Measurements from ENCODE around the gene B9D1. TPM values are rescaled to one million over a fixed set of nuclear protein-coding genes. Genes with fewer than 3 reads are reported as not detected.

The B9D1 gene, protein sequence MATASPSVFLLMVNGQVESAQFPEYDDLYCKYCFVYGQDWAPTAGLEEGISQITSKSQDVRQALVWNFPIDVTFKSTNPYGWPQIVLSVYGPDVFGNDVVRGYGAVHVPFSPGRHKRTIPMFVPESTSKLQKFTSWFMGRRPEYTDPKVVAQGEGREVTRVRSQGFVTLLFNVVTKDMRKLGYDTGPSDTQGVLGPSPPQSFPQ
- total RNA-seq: 12.4 and 28.0 TPM in 2 replicates

DNA sequence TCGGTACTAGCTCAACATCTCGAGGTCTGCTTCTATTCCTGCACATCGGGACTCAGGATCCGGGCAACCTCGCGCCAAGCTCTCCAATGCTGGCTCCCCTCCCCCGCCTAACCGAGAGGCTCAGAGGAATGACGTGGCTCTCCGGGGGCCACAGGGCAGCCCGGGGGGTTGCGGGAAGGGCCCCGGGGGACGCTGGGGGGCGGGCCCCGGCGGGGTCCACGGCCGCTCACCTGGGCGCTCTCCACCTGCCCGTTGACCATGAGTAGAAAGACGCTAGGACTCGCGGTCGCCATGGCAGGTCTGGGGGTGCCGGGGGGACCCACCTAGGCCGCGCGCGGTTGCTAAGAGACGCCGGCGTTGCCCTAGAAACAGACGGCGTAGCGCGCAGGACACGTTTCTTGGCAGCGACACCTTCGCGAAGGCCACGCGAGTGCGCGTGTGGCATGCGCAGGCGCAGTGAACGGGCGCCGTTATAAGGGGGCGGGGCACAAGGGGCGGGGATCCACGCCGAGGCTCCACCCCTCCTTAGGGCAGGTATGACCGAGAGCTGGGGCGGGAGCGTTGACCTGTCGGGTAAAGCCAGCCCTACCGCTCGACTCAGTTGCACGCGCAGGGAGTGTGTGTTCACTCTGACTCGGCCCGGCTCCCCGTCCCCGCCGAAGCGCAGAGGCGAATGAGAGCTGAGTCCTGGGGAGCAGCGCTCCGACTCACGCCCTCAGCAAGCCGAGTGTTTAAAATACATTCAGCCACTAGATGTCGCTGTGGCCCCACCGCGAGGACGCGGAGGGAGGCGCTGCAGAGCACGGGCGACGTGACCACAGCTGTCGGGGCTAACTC, at the start of gene B9D1:
TSS of gene B9D1 (minus strand) at position 447 of the 837 bp plus-strand sequence. CDS start at position 293, 154 bp downstream.
- peak within 1 kb of the TSS; percentile 76 for H3K4me3 ChIP-seq (ENCODE audit: low read depth, low read length)
- peaks cover 4% of the 10 kb centered on the region for H3K36me3 ChIP-seq (ENCODE audit: control insufficient read depth, insufficient read depth, low read length)
- H3K27me3 ChIP-seq (ENCODE audit: control insufficient read depth, insufficient read depth, low read length): no peaks in the 10 kb centered on the region
- TF ChIP-seq, protein P1, sequence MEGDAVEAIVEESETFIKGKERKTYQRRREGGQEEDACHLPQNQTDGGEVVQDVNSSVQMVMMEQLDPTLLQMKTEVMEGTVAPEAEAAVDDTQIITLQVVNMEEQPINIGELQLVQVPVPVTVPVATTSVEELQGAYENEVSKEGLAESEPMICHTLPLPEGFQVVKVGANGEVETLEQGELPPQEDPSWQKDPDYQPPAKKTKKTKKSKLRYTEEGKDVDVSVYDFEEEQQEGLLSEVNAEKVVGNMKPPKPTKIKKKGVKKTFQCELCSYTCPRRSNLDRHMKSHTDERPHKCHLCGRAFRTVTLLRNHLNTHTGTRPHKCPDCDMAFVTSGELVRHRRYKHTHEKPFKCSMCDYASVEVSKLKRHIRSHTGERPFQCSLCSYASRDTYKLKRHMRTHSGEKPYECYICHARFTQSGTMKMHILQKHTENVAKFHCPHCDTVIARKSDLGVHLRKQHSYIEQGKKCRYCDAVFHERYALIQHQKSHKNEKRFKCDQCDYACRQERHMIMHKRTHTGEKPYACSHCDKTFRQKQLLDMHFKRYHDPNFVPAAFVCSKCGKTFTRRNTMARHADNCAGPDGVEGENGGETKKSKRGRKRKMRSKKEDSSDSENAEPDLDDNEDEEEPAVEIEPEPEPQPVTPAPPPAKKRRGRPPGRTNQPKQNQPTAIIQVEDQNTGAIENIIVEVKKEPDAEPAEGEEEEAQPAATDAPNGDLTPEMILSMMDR (IDR thresholded peaks at IDR 0.05; ENCODE audit: insufficient read depth, low read length, severe bottlenecking): peak; percentile 97
- no peak for FAIRE-seq
- DNase-seq (ENCODE audit: low read depth): peak; percentile 72

DNA sequence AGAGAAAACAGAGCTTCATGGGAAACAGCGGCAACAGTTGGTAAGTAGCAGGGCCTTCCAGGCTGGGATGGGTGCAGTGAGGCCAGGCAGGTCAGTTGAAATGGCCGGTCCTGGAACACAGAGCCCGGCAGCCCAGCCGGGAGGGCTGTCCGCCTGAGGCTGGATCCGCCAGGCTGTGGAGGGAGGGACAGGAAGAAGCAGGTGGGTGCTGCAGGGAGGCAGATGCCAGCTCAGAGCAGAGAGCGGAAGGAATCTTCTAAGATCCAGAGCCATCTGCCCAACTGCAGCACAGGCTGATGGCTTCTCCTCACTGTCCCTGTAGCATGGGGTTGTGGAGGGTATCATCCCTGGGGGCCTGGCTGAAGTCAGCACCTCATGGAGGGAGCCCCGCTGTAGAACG, 49.1 kb upstream of the B9D1 start:
- FAIRE-seq: no peak
- no peak overlapping the region for H3K4me3 ChIP-seq (ENCODE audit: low read depth, low read length)
- no peaks in the 10 kb centered on the region for H3K36me3 ChIP-seq (ENCODE audit: control insufficient read depth, insufficient read depth, low read length)
- H3K27me3 ChIP-seq (ENCODE audit: control insufficient read depth, insufficient read depth, low read length): no peaks in the 10 kb centered on the region
- TF ChIP-seq, protein P1 (IDR thresholded peaks at IDR 0.05; ENCODE audit: insufficient read depth, low read length, severe bottlenecking): no peak
- no peak for DNase-seq (ENCODE audit: low read depth)

DNA sequence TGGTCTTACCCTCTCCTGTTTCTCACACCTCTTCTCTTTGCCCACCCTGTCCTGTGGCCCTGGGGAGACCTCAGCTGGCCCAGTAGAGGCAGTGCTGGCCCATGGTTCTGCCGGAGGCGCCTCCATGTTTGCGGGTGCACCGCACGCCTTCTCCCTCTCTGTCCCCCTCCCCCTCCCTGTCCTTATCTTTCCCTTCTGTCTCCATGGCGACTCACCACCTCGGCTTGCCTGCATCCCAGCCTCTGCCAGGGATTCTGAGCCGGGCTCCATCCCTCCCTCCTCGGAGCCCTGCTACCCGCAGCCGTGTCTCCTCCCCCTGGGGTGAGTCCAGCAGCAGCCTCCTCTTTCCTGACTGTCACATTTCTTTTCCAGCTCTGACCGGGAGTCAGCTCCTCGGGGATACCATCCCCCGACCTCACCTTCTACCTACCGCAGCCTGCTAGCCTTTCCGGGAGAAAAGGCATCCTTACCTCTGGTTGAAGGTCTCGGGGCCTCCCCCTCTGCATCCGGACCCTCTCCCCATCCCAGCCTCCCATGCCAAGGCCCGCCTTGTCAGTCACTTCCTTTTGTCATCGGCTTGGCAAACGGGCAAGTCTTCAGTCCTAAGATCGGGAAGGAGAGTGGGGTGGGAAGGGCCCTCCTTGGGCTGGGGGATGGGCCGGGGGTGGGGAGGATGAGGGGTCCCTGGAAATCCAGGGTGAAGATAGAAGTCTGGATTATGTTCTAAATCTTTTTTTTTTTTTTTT, 48.5 kb upstream of the B9D1 start, which contains the start of gene RNF112:
TSS of gene RNF112 (plus strand) at position 358 of the 746 bp plus-strand sequence. CDS start at position 535, 177 bp downstream.
- Histone ChIP-seq H3K27me3 (ENCODE audit: control insufficient read depth, insufficient read depth, low read length) (no peaks in the 10 kb centered on the region), H3K36me3 (ENCODE audit: control insufficient read depth, insufficient read depth, low read length) (no peaks in the 10 kb centered on the region), H3K4me3 (ENCODE audit: low read depth, low read length) (no peak within 1 kb of the TSS)
- FAIRE-seq (no peak), DNase-seq (ENCODE audit: low read depth) (no peak)
- TF ChIP-seq, protein P1 (IDR thresholded peaks at IDR 0.05; ENCODE audit: insufficient read depth, low read length, severe bottlenecking): no peak

DNA sequence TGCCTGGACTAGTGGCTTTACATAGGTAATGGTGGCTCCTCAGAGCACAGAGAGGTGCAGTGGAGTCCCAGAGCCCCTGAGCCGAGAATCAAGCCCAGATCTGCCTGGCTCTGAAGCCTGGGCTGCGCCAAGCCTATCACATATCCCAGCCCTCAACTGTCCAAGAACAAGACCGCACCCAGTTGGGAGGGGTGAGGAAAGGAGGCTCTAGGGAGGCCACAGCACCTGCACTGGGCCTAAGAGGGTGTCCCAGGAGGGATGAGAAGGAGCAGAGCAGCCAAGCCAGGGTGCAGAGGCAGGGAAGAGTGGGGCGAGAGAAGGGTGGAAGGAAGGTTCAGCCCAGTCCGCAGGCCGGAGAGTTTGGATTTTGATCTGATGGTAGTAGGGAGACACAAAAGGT, 47.6 kb upstream of the B9D1 start:
- FAIRE-seq (peak; percentile 75), DNase-seq (ENCODE audit: low read depth) (no peak)
- TF ChIP-seq, protein P1 (IDR thresholded peaks at IDR 0.05; ENCODE audit: insufficient read depth, low read length, severe bottlenecking): no peak
- no peaks in the 10 kb centered on the region for H3K36me3 ChIP-seq (ENCODE audit: control insufficient read depth, insufficient read depth, low read length)
- H3K4me3 ChIP-seq (ENCODE audit: low read depth, low read length): no peak overlapping the region
- no peaks in the 10 kb centered on the region for H3K27me3 ChIP-seq (ENCODE audit: control insufficient read depth, insufficient read depth, low read length)

DNA sequence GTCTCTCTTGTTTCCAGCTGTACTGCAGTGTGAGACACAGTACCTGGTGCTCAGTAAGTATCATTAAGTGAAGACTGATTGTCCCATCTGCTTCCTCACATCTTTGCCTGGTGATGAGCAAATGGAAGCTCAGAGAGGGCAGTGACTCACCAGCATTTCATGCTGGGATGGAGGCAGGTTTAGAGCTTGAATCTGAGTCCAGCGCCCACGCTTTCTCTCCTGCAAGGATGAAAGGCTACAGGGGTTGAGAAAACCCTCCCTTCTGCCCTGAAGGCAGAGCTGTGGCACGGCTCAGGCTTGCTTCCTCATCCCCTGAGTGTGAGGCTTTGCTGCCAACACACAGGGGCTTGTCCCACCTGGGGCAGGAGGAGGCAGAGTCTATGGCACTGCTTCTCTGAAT, 47.0 kb upstream of the B9D1 start:
- H3K27me3 ChIP-seq (ENCODE audit: control insufficient read depth, insufficient read depth, low read length): no peaks in the 10 kb centered on the region
- H3K4me3 ChIP-seq (ENCODE audit: low read depth, low read length): no peak overlapping the region
- TF ChIP-seq, protein P1 (IDR thresholded peaks at IDR 0.05; ENCODE audit: insufficient read depth, low read length, severe bottlenecking): no peak
- no peaks in the 10 kb centered on the region for H3K36me3 ChIP-seq (ENCODE audit: control insufficient read depth, insufficient read depth, low read length)
- DNase-seq (ENCODE audit: low read depth) (peak; percentile 96), FAIRE-seq (peak; percentile 98)

Measured in bronchial epithelial cell (primary cell).